GM21381 (cell line): ENCODE measurements around the gene UACA.
"Not testable (repeated sequence)": the region's sequence is repeated elsewhere in the genome, so short reads cannot be mapped to it uniquely, and the experiment has no call there.

ENCODE experiments used
- ATAC-seq: cut with Tn5 transposase; IDR thresholded peaks from one replicate; pipeline ENCODE4 v1.9.1; 2021; ENCODE audit warnings: mild to moderate bottlenecking, moderate library complexity; ENCODE audit not compliant: unreplicated experiment

Gene UACA, protein sequence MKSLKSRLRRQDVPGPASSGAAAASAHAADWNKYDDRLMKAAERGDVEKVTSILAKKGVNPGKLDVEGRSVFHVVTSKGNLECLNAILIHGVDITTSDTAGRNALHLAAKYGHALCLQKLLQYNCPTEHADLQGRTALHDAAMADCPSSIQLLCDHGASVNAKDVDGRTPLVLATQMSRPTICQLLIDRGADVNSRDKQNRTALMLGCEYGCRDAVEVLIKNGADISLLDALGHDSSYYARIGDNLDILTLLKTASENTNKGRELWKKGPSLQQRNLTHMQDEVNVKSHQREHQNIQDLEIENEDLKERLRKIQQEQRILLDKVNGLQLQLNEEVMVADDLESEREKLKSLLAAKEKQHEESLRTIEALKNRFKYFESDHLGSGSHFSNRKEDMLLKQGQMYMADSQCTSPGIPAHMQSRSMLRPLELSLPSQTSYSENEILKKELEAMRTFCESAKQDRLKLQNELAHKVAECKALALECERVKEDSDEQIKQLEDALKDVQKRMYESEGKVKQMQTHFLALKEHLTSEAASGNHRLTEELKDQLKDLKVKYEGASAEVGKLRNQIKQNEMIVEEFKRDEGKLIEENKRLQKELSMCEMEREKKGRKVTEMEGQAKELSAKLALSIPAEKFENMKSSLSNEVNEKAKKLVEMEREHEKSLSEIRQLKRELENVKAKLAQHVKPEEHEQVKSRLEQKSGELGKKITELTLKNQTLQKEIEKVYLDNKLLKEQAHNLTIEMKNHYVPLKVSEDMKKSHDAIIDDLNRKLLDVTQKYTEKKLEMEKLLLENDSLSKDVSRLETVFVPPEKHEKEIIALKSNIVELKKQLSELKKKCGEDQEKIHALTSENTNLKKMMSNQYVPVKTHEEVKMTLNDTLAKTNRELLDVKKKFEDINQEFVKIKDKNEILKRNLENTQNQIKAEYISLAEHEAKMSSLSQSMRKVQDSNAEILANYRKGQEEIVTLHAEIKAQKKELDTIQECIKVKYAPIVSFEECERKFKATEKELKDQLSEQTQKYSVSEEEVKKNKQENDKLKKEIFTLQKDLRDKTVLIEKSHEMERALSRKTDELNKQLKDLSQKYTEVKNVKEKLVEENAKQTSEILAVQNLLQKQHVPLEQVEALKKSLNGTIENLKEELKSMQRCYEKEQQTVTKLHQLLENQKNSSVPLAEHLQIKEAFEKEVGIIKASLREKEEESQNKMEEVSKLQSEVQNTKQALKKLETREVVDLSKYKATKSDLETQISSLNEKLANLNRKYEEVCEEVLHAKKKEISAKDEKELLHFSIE (N-terminal part only)

DNA sequence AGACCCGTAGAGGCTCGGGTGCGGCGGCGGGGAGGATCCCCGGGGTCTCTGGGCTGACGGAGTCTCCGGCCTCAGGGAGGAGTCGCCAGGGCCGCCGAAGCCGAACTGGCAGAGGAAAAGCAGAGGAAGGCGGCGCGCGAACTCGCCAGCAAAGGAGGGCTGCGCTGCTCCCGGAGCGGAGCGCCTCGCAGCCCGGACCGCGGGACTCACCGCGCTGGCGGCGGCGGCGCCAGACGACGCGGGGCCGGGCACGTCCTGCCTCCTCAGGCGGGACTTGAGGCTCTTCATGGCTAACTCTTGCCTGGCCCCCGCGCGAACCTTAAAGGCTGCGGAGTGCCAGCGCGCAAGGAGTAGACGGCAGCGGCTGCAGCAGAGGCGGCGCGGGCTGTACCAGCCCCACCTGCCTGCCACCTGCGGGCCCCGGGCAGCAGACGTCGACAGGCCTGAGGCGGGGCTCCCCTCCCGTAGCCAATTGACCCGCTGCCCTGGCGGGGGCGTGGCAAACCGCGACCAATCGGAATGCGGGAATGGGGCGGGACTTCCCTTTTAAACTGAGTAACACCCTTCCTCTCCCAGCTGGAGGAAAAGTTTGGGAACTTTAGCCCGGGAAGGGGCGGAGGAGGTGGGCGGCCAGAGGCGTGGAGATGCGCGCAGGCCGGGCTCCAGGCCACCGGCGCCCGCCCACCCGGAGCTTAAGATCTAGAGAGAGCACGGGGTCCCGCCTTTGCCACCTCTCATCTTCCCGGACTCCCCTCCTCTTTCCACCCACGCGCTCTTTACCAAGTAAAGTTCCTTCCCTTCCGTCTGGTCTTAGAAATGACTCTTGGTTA, at the start of gene UACA:
TSS of gene UACA (minus strand) at position 439 of the 830 bp plus-strand sequence. CDS start at position 288, 151 bp downstream.
- ATAC-seq = peak; percentile 95

DNA sequence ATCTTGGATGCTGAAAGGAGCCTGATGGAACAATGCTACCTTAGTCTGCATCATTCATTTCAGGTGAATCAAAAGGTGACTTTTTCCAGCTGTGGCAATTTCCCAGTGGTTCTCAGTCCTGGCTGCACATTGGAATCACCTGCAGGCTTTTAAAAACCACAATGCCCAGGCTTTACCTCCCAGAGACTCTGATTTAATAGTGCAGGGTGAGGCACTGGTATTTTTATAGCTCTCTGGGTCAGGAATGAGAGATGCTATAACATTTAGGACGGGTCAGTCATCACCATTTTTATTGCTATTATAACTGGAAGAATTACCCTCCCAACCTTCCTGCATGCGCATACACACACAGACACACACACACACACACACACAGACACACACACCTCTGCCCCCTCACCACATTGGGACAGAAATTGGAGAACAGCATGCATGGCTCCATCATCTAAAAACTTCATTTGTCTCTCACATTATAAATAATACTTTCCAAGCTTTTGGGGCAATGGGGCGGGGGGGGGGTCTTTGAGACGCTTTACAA, 49.5 kb upstream of the UACA start:
- ATAC-seq = no peak

- no peak for ATAC-seq
Observed at GRCh38 chr15:70810916-70811578, 47.7 kb upstream of the UACA start.

DNA sequence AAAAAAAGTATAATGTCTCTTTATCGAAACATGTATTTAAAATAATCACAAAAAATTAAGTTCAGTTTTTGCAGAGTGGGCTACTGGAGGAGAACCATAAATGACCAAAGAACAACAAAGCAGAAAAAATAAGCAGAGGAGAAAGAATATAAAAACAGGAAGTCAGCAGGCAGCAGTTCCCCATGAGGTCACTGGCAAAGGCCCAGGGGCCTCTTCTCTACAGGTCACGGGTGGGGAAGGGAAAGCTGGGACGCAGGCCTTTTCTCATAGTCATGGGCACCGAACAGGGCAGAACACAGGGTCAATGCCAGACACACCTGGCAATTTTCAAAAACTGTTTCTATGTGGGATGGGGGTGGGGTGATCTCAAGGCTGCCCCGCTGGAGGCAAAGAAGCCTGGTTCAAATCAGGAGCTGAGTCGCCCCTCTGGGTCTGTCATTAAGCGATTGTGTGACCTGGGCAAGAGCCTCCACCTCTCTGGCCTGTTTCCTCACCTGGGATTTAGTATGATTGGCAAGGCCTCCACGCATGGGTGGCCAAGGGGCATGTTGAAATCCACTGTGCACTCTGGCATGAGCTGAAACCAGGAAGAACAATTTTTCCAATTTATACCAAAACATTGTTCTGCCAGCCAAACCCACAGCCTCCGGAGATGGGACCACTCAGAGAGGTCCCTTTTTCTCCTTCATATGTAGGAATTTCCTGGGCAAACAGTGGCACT, 43.8 kb upstream of the UACA start:
- ATAC-seq = no peak

DNA sequence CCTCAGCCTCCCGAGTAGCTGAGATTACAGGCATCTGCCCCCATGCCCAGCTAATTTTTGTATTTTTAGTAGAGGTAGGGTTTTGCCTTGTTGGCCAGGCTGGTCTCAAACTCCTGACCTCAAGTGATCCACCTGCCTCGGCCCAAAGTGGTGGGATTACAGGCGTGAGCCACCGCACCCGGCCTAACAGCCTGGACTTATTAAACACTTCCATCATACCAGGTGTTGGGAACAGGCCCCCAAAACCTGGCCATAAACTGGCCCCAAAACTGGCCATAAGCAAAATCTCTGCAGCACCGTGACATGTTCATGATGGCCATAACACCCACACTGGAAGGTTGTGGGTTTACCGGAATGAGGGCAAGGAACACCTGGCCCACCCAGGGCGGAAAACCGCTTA, 41.0 kb upstream of the UACA start:
- not testable (repeated sequence) for ATAC-seq

GRCh38 chr15:70802629-70803028, 39.3 kb upstream of the UACA start:
- ATAC-seq = no peak

DNA sequence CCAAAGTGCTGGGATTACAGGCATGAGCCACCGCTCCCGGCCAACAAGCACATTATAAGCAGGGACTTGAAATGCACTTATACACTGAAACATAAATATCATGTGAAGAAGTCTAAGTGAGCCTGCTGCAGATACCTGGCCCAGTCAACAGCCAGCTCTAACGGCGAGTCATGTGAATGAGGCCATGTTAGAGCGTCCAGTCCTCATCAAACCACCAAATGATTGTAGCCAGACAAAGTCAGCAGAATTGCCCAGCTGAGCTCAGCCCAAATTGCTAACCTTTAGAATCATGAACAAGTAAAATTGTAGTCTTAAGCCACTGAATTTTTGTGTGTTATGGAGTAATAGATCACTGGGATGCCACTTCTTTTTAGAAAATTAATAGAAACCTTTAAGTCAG, 37.8 kb upstream of the UACA start:
- no peak for ATAC-seq

DNA sequence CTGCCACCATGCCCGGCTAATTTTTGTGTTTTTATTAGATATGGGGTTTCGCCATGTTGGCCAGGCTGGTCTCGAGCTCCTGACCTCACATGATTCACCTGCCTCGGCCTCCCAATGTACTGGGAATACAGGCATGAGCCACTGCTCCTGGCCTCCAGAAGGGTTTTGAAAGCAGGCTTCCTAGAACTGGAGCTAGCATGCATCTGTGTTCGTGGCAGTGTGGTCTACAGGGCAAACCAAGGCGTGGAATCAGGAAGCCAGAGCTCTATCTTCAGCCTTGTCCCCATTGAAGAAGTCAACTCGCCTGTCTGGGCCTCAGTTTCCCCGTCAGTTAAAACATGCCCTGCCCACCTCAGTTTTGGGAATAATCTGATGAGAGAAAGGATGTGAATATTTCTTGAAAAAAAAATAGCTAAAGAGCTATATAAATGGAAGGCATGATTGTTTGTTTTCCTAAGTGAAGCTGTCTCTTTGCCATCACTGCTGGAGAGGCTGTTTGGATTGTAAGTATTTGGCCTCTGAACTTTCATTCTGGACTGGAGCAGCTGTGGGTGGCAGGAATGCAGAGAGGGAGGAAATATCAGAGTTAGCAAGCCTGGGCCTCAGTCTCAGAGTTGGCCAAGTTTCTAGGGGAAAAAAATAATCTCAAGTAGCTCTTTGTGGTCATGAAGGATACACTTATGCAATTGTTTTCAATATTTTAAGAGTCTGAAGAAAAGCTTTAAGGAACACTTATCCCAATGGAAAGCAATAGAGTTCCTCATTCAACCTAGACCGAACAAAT, 36.5 kb upstream of the UACA start:
- no peak for ATAC-seq

DNA sequence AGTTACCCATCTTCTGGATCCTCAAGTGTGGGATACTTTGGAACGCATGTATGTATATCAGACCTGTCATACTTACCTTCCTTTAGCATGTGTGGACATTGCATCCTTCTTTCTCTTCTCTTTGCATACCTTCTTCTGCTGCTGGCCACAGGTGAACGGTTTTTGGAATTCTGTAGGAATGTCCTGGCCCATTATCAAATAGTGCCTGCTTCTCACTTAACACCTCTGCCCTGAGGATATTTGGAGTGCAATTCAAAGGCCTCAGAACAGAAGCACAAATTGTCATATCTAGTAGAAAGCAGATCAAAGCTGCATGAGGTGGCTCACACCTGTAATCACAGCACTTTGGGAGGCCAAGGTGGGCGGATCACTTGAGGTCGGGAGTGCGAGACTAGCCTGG, 34.1 kb upstream of the UACA start:
- ATAC-seq = no peak

- ATAC-seq = no peak
Observed at GRCh38 chr15:70796516-70797310, 33.4 kb upstream of the UACA start.

DNA sequence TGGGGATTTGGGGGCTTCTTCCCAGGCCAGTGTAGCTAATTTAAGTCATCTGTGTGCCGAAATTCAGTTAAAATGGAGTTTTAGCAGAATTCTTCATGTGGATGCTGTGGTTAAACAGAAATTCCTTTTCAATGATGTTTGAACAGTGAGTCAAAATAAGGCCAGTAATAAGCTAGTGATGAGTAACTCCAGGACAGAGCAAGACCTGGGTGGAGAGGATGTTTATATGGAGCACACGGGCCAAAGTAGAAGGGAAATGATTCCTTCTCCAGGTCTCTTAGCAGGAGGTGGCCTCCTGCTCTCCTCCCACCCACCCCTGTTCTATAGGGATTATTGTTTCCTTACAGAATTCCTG, 31.9 kb upstream of the UACA start:
- ATAC-seq = no peak

GRCh38 chr15:70794596-70795310, 31.4 kb upstream of the UACA start:
- ATAC-seq = no peak

- no peak for ATAC-seq
Observed at GRCh38 chr15:70793694-70794093, 30.3 kb upstream of the UACA start.

DNA sequence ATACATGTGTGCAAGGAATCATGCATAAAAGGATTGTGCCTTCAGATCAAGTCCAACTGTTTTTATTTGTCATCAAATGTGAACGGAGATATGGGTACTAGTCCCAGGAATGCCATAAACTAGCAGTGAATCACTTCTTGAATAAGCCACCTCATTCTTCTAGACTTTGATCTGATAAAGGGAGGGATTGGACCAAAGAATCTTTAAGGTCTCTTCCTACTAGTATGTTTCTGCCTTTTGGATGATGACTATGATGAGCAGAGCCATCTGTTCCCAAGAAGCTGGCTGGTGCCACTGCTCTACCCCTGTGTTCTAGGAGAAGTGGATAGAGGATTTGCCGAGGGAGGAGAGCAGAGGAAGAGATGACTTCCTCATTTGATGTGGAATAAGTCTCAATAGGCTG, 28.8 kb upstream of the UACA start:
- ATAC-seq = no peak

DNA sequence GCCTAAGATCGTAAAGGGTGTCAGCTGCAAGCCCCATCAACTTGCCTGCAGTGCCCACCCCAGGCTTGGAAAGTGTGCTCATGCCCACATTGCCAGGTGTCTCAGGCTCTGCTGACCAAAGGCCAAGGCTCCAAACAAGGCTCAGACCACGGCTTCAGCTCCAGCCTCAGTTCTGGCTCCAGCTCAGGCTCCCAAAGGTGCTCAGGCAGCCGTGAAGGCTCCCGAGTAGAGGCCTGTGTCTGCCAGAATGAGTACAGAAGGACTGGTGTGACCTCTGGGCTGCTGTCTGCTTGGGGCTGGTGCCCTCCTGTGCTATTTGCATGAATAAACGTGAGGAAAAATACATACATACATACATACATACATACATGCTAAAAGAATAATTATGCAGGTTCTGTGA, 27.9 kb upstream of the UACA start:
- no peak for ATAC-seq

DNA sequence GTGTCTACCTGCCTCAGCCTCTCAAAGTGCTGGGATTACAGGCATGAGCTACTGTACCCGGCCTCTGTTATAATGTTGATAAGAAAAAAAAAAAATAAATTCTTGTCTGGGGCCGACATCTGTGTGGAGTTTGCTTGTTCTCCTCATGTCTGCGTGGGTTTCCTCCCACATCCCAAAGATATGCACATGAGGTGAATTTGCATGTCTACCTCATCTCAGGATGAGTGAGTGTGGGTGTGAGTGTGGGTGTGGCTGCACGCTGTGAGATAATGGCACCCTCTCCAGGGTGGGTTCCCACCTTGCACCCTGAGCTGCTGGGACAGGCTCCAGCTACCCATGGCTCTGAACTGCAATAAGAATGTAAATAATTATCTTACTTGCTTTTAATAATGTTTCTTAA, 25.9 kb upstream of the UACA start:
- no peak for ATAC-seq
